H1 (cell line): ENCODE results near the gene TDG. TPM values are rescaled to one million over a fixed set of nuclear protein-coding genes. Genes with fewer than 3 reads are reported as not detected.
A peak's percentile ranks its signal among the peaks of the same experiment; 100 is the strongest.

Experiments used
- CTCF ChIA-PET: fragments of 300-600 bp; sonication (Branson Sonifier 250); formaldehyde crosslinking; loops from one replicate; lab custom pipeline; 2021; ENCODE audit not compliant: partially characterized antibody; lab: Charles Lee
- POLR2A ChIA-PET: fragments of 300-600 bp; sonication (Branson Sonifier 250); formaldehyde crosslinking; loops from one replicate; lab custom pipeline; 2021; ENCODE audit warnings: inconsistent platforms; ENCODE audit not compliant: partially characterized antibody; lab: Charles Lee
- DNase-seq, 2 experiments: peaks; one replicate each; pipeline versions ENCODE4 v3.0.0 to v3.0.0-alpha.2; 2010 to 2022; ENCODE audit warnings: low spot score in 2 of 2, low read depth in 1 of 2, mixed read lengths in 1 of 2
- FAIRE-seq: peaks from 2 replicates; lab custom pipeline; 2011; peaks lifted over from hg19 to GRCh38; lab: Jason Lieb, UNC
- H2AFZ ChIP-seq: 2 replicates; pipeline ENCODE4 v1.8.1; 2012; ENCODE audit warnings: low read length, inconsistent platforms
- H2AK5ac ChIP-seq: 2 replicates; pipeline ENCODE4 v1.6.1; 2013; ENCODE audit warnings: low read depth, low read length
- H2BK120ac ChIP-seq: replicated peaks from 2 replicates; pipeline ENCODE3; 2013; ENCODE audit warnings: low read depth, low read length, inconsistent platforms
- H2BK12ac ChIP-seq: 2 replicates; pipeline ENCODE4 v1.6.1; 2013; ENCODE audit warnings: low read depth, low read length
- H2BK15ac ChIP-seq: 2 replicates; pipeline ENCODE4 v1.6.1; 2013; ENCODE audit warnings: low read length
- H2BK20ac ChIP-seq: 2 replicates; pipeline ENCODE4 v1.6.1; 2013; ENCODE audit warnings: low read length
- H2BK5ac ChIP-seq: 2 replicates; pipeline ENCODE4 v1.6.1; 2013; ENCODE audit warnings: low read depth, low read length
- H3K14ac ChIP-seq: 2 replicates; pipeline ENCODE4 v1.6.1; 2013; ENCODE audit warnings: inconsistent platforms; ENCODE audit not compliant: insufficient read length
- H3K18ac ChIP-seq: 2 replicates; pipeline ENCODE4 v1.6.1; 2013; ENCODE audit warnings: low read length; ENCODE audit errors: extremely low read depth
- H3K23ac ChIP-seq: 2 replicates; pipeline ENCODE4 v1.6.1; 2013; ENCODE audit warnings: inconsistent platforms; ENCODE audit not compliant: insufficient read length
- H3K23me2 ChIP-seq: 2 replicates; pipeline ENCODE4 v1.6.1; 2013; ENCODE audit warnings: low read depth, low read length
- H3K27ac ChIP-seq: 2 replicates; pipeline ENCODE4 v1.6.1; 2011; ENCODE audit warnings: low read depth, low read length, inconsistent platforms
- H3K27me3 ChIP-seq, 4 experiments: replicated peaks in 1 of 4; 1 replicate in 1 of 4; 2 replicates in 3 of 4; pipeline versions ENCODE4 v1.6.1 to v1.8.1; 2011 to 2013; ENCODE audit warnings: low read length in 3 of 4, mild to moderate bottlenecking in 3 of 4, inconsistent platforms in 2 of 4, mixed read lengths in 2 of 4, moderate library complexity in 1 of 4; ENCODE audit not compliant: control insufficient read depth in 3 of 4, insufficient read depth in 3 of 4; ENCODE audit errors: extremely low read depth in 1 of 4
- H3K36me3 ChIP-seq, 4 experiments: 2 replicates each; pipeline versions ENCODE4 v1.6.1 to v1.8.1; 2011 to 2013; ENCODE audit warnings: mild to moderate bottlenecking in 4 of 4, low read length in 3 of 4, moderate library complexity in 2 of 4, control low read depth in 1 of 4, inconsistent platforms in 1 of 4; ENCODE audit not compliant: insufficient read depth in 4 of 4, control insufficient read depth in 2 of 4
- H3K4ac ChIP-seq: replicated peaks from 2 replicates; pipeline ENCODE3; 2013; ENCODE audit warnings: low read length, low read depth, mixed read lengths, inconsistent platforms; ENCODE audit not compliant: insufficient read length
- H3K4me1 ChIP-seq, 4 experiments: replicated peaks in 1 of 4; 1 replicate in 1 of 4; 2 replicates in 3 of 4; pipeline versions ENCODE4 v1.6.1 to v1.8.1; 2011 to 2013; ENCODE audit warnings: low read length in 3 of 4, inconsistent platforms in 2 of 4, mixed read lengths in 1 of 4; ENCODE audit not compliant: insufficient read depth in 4 of 4, control insufficient read depth in 3 of 4
- H3K4me2 ChIP-seq, 2 experiments: 2 replicates each; pipeline versions ENCODE4 v1.6.1 to v1.8.1; 2011 to 2013; ENCODE audit warnings: low read depth in 2 of 2, low read length in 2 of 2, control low read depth in 1 of 2, inconsistent platforms in 1 of 2, mild to moderate bottlenecking in 1 of 2; ENCODE audit not compliant: insufficient read depth in 1 of 2
- H3K4me3 ChIP-seq, 4 experiments: fragments of 200-600, 300-600 bp in 1 of 4; sonication (generic), shearing (Covaris generic), sonication (Bioruptor Twin) in 1 of 4; 2 replicates each; pipeline versions ENCODE4 v1.5.1 to v1.8.1; 2011 to 2016; ENCODE audit warnings: low read length in 4 of 4, low read depth in 3 of 4, control low read depth in 2 of 4, inconsistent platforms in 2 of 4, mild to moderate bottlenecking in 2 of 4, mixed read lengths in 1 of 4, moderate library complexity in 1 of 4; ENCODE audit not compliant: insufficient read depth in 2 of 4; ENCODE audit errors: extremely low read depth in 1 of 4
- H3K56ac ChIP-seq: replicated peaks from 2 replicates; pipeline ENCODE3; 2013; ENCODE audit warnings: low read depth, mild to moderate bottlenecking, mixed read lengths, low read length, inconsistent platforms; ENCODE audit not compliant: insufficient read length
- H3K79me1 ChIP-seq: 2 replicates; pipeline ENCODE4 v1.6.1; 2013; ENCODE audit warnings: low read depth, low read length, control low read depth
- H3K79me2 ChIP-seq, 2 experiments: 2 replicates each; pipeline versions ENCODE4 v1.6.1 to v1.8.1; 2012 to 2013; ENCODE audit warnings: low read length in 2 of 2, mild to moderate bottlenecking in 2 of 2, inconsistent platforms in 1 of 2; ENCODE audit not compliant: insufficient read depth in 2 of 2, control insufficient read depth in 1 of 2
- H3K9ac ChIP-seq, 4 experiments: replicated peaks in 1 of 4; 1 replicate in 1 of 4; 2 replicates in 3 of 4; pipeline versions ENCODE4 v1.6.1 to v1.8.1; 2011 to 2013; ENCODE audit warnings: low read depth in 3 of 4, low read length in 3 of 4, control low read depth in 2 of 4, mild to moderate bottlenecking in 2 of 4, moderate library complexity in 2 of 4, inconsistent platforms in 1 of 4; ENCODE audit errors: extremely low read depth in 1 of 4
- H3K9me3 ChIP-seq, 2 experiments: 2 replicates each; pipeline versions ENCODE4 v1.6.1 to v1.8.1; 2012 to 2013; ENCODE audit warnings: mild to moderate bottlenecking in 2 of 2, moderate library complexity in 2 of 2, control low read depth in 1 of 2, inconsistent platforms in 1 of 2, low read depth in 1 of 2, low read length in 1 of 2, mixed read lengths in 1 of 2; ENCODE audit not compliant: insufficient read depth in 2 of 2
- H4K20me1 ChIP-seq, 2 experiments: replicated peaks in 1 of 2; 2 replicates each; pipeline versions ENCODE3 to v1.8.1; 2011 to 2013; ENCODE audit warnings: inconsistent platforms in 2 of 2, low read length in 2 of 2, mild to moderate bottlenecking in 1 of 2; ENCODE audit not compliant: insufficient read depth in 2 of 2, control insufficient read depth in 1 of 2
- H4K5ac ChIP-seq: 2 replicates; pipeline ENCODE4 v1.6.1; 2013; ENCODE audit warnings: low read length, low read depth, mixed read lengths, inconsistent platforms; ENCODE audit not compliant: insufficient read length
- H4K8ac ChIP-seq: 2 replicates; pipeline ENCODE4 v1.8.0; 2013; ENCODE audit warnings: mild to moderate bottlenecking, moderate library complexity, low read length, inconsistent platforms; ENCODE audit not compliant: insufficient read depth; ENCODE audit errors: extremely low read depth
- H4K91ac ChIP-seq: replicated peaks from 2 replicates; pipeline ENCODE3; 2013; ENCODE audit warnings: low read length, mixed read lengths, inconsistent platforms; ENCODE audit not compliant: insufficient read length
- POLR2A ChIP-seq, 2 experiments: IDR thresholded peaks; 1 replicate in 1 of 2; 2 replicates in 1 of 2; pipeline ENCODE4 v1.6.1; 2011; ENCODE audit warnings: low read depth in 2 of 2, low read length in 2 of 2, mild to moderate bottlenecking in 2 of 2; ENCODE audit errors: control extremely low read depth in 1 of 2
- POU5F1 ChIP-seq: IDR thresholded peaks from 2 replicates; pipeline ENCODE4 v1.6.1; 2011; ENCODE audit warnings: low read depth, mild to moderate bottlenecking, low read length, moderate library complexity
- RAD21 ChIP-seq, 2 experiments: IDR thresholded peaks in 1 of 2; conservative IDR thresholded peaks in 1 of 2; 2 replicates each; pipeline ENCODE4 v1.6.1; 2011; ENCODE audit warnings: low read depth in 2 of 2, low read length in 2 of 2, improper control_type of control experiment in 1 of 2, inconsistent platforms in 1 of 2, mild to moderate bottlenecking in 1 of 2, moderate library complexity in 1 of 2
- SAP30 ChIP-seq: fragments of 300-600 bp; sonication (generic); IDR thresholded peaks from 2 replicates; pipeline ENCODE4 v1.7.1; 2012; ENCODE audit warnings: low read length, moderate library complexity, mild to moderate bottlenecking, inconsistent platforms; ENCODE audit not compliant: insufficient read depth, insufficient replicate concordance
- SUZ12 ChIP-seq: fragments of 200-600 bp; sonication (generic); IDR thresholded peaks from 2 replicates; pipeline ENCODE4 v1.6.1; 2012; ENCODE audit warnings: mild to moderate bottlenecking, inconsistent platforms, low read length, moderate library complexity, mixed read lengths
- TAF1 ChIP-seq: IDR thresholded peaks from 2 replicates; pipeline ENCODE4 v1.6.1; 2011; ENCODE audit warnings: mild to moderate bottlenecking, low read depth, low read length
- WGBS, 2 experiments: shearing (Covaris generic) in 1 of 2; methylation state at CpG; one replicate each; pipeline versions ENCODE4 v1.1.6 to v1.1.7; 2013 to 2015; ENCODE audit warnings: low lambda C conversion rate in 2 of 2, mixed read lengths in 2 of 2, inconsistent platforms in 1 of 2, low coverage in 1 of 2, missing lambda C conversion rate in 1 of 2; ENCODE audit not compliant: insufficient replicate concordance in 2 of 2, insufficient coverage in 1 of 2, insufficient read length in 1 of 2; ENCODE audit errors: extremely low coverage in 1 of 2, missing lambda C conversion rate in 1 of 2; 5-methylcytosine and 5-hydroxymethylcytosine counted together
- polyA plus RNA-seq, 7 experiments: library from polyadenylated mRNA; depleted of rRNA in 3 of 7; stranded (reverse) in 5 of 7; unstranded in 2 of 7; fragments of >200 nt in 5 of 7; fragments of 200-250 nt in 2 of 7; gene quantifications; 1 replicate in 5 of 7; 2 replicates in 1 of 7; 4 replicates in 1 of 7; pipeline versions ENCODE4 v1.2.1 to v1.2.3, GENCODE V29; 2011 to 2013; ENCODE audit warnings: missing spikeins in 2 of 7, mixed read lengths in 2 of 7
- total RNA-seq: library from RNA; stranded (reverse); fragmentation: NEBNext Ultra II Directional; extraction: Animal tissue kit (Norgen Biotek cat#: 25700); gene quantifications from 2 replicates; pipeline ENCODE4 v1.2.1, GENCODE V29; 2021

TDG gene
- total and polyA plus RNA-seq, 2 of the 8 experiments (the other 6 are each of a cell fraction or from before 2014, with no cell fraction given): 22.7 to 47.8 TPM

DNA sequence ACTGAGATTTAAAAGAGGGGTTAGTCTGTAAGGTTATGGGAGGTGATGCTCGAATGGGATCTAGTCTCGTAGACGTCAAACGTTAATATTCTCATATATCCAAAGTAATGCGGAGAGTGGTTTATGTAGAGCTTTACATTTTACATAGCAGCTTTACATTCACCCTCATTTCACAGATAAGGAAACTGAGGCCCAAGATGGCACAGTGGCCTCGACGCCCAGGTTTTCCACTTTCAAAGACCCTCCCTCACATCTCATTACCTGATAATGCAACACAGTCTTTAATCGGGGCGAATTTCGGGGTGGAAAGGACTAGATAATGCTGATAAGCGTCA is 450 bp upstream of the TDG start:
- Histone ChIP-seq H2BK12ac (no peak overlapping the region; the same call in 1 of the 2 replicates), H3K36me3 (peaks cover 0 to 15% (median 3%) of the 10 kb centered on the region in 4 experiments; a peak in 1 of 8 replicates), H3K56ac (peak overlapping the region; percentile 24), H3K18ac (peak overlapping the region; percentile 44; the same call in 1 of the 2 replicates), H3K23me2 (peaks cover 11% of the 10 kb centered on the region; the same call in 1 of the 2 replicates)
- WGBS, 2 experiments: 10% methylated on average over 11 of the region's 11 CpGs; no CpG with 5 or more reads in 1 of the 2 experiments
- TF ChIP-seq POLR2A (IDR thresholded peaks at IDR 0.05; ENCODE audit: control extremely low read depth in 1 of 2, low read depth in 2 of 2, low read length in 2 of 2) (no peak), TAF1 (no peak), POU5F1 (no peak), SUZ12 (no peak), SAP30 (no peak), RAD21 (IDR thresholded peaks at IDR 0.05 in 1 of 2, conservative IDR thresholded peaks at IDR 0.05 in 1 of 2; ENCODE audit: low read depth in 2 of 2, low read length in 2 of 2) (no peak)
- TF ChIP-seq, all 59 proteins: peak for 0
- peak overlapping the region; percentile 63 for H3K4ac ChIP-seq
- no peaks in the 10 kb centered on the region for H3K27me3 ChIP-seq
- no peak for DNase-seq
- H2AK5ac ChIP-seq: peak overlapping the region; percentile 56; the same call in 1 of the 2 replicates
- peak overlapping the region; percentile 80 to 91 (median 88) for H3K4me3 ChIP-seq
- no peak overlapping the region for H2BK15ac ChIP-seq
- H3K4me1 ChIP-seq: peaks cover 0 to 9% (median 2%) of the 10 kb centered on the region in 4 experiments; a peak in 4 of 7 replicates
- H3K9ac ChIP-seq: peak overlapping the region; percentile 85 to 100 (median 90)
- H2BK120ac ChIP-seq: no peak overlapping the region
- peak overlapping the region; percentile 93 for H4K5ac ChIP-seq
- FAIRE-seq: no peak
- peak overlapping the region; percentile 92 for H3K27ac ChIP-seq
- H4K20me1 ChIP-seq: peaks cover 2 to 3% of the 10 kb centered on the region in 2 experiments
- no peak overlapping the region for H3K23ac ChIP-seq
- H3K79me1 ChIP-seq: peaks cover 3% of the 10 kb centered on the region; the same call in 1 of the 2 replicates
- no peaks in the 10 kb centered on the region for H3K9me3 ChIP-seq
- no peak overlapping the region for H2BK20ac ChIP-seq
- ChIA-PET POLR2A (interaction anchor here (0.6 to 4.6 kb wide), 29 partner anchors 9 to 355 kb away, joined by 3 to 141 read pairs (median 3); partner anchors contain the start of genes GLT8D2, HSP90B1, NFYB and NT5DC3), CTCF (interaction anchor here (0.8 to 0.9 kb wide), 3 partner anchors 8 to 20 kb away, joined by 3 read pairs; no protein-coding TSS in a partner anchor)
- H4K91ac ChIP-seq: peak overlapping the region; percentile 59
- peak overlapping the region; percentile 74 for H2BK5ac ChIP-seq
- H4K8ac ChIP-seq: peak overlapping the region; percentile 82; the same call in 1 of the 2 replicates
- no peak overlapping the region; the same call in 1 of the 2 replicates for H2AFZ ChIP-seq
- H3K79me2 ChIP-seq: peaks cover 47 to 69% of the 10 kb centered on the region in 2 experiments
- peak overlapping the region; percentile 79 to 89 for H3K4me2 ChIP-seq
- H3K14ac ChIP-seq: peak overlapping the region; percentile 50
